PC-3 (cell line): Measurements from ENCODE around the gene AADAC.

Experiments used
- EZH2 ChIP-seq: fragments of 300-600 bp; sonication (generic); IDR thresholded peaks from one replicate; pipeline ENCODE4 v1.6.1; 2017; ENCODE audit warnings: antibody characterized with exemption, mild to moderate bottlenecking, low read length; ENCODE audit not compliant: unreplicated experiment
- EZH2phosphoT487 ChIP-seq: fragments of 300-600 bp; sonication (generic); IDR thresholded peaks from 2 replicates; pipeline ENCODE4 v1.6.1; 2018; ENCODE audit warnings: mild to moderate bottlenecking, antibody characterized with exemption, low read length, borderline replicate concordance
- TF ChIP-seq, protein P1 (sequence below): fragments of 300-600 bp; sonication (generic); conservative IDR thresholded peaks from 2 replicates; pipeline ENCODE4 v1.5.1; 2017; ENCODE audit warnings: antibody characterized with exemption, low read depth, mild to moderate bottlenecking, low read length

- TF ChIP-seq, protein P1, sequence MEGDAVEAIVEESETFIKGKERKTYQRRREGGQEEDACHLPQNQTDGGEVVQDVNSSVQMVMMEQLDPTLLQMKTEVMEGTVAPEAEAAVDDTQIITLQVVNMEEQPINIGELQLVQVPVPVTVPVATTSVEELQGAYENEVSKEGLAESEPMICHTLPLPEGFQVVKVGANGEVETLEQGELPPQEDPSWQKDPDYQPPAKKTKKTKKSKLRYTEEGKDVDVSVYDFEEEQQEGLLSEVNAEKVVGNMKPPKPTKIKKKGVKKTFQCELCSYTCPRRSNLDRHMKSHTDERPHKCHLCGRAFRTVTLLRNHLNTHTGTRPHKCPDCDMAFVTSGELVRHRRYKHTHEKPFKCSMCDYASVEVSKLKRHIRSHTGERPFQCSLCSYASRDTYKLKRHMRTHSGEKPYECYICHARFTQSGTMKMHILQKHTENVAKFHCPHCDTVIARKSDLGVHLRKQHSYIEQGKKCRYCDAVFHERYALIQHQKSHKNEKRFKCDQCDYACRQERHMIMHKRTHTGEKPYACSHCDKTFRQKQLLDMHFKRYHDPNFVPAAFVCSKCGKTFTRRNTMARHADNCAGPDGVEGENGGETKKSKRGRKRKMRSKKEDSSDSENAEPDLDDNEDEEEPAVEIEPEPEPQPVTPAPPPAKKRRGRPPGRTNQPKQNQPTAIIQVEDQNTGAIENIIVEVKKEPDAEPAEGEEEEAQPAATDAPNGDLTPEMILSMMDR = no peak
- no peak for TF ChIP-seq EZH2
- no peak for TF ChIP-seq EZH2phosphoT487
Measured at GRCh38 chr3:151774235-151774634, 39.7 kb upstream of the AADAC start.
